Activated effector memory CD4-positive, alpha-beta T cell treated with Interleukin-2 at 50 U/mL for 16 hours (primary cell): ENCODE data around the gene GPC5.

ENCODE experiments used
- DNase-seq: peaks from one replicate; pipeline ENCODE4 v3.0.0-alpha.2; 2020

GPC5 gene

DNA sequence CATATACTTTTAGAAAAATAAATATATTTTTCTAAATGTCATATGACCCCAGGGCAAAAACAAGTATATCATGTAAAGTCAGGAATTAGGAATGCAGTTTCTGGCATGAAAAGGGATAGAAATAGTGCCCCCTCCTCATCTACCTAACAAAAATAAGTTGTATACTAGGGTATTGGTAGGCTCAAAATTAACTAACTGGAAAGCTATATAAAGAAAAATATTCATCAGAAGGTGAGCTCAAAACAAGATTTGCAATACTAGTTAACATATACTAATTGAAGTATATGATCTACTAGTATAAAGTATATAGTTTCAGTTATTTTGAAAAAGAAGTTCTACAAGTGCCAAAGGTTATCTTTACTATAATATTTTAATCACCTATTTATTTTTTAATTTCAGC lies 200.2 kb downstream of the GPC5 start:
- DNase-seq: no peak

DNA sequence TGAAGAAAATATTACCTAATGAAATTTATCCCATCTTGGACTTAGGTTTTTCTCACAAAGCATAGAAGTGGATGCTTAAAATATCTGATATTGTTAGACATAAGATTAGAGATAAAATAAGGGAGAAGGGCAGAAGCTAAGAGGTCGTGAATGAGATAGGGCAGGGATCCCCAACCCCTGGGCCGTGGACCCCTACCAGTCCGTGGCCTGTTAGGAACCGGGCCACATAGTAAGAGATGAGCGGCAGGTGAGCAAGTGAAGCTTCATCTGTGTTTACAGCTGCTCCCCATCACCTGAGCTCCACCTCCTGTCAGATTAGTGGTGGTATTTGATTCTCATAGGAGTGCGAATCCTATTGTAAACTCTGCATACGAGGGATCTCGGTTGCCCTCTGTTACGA lies 202.9 kb downstream of the GPC5 start:
- DNase-seq: no peak

DNA sequence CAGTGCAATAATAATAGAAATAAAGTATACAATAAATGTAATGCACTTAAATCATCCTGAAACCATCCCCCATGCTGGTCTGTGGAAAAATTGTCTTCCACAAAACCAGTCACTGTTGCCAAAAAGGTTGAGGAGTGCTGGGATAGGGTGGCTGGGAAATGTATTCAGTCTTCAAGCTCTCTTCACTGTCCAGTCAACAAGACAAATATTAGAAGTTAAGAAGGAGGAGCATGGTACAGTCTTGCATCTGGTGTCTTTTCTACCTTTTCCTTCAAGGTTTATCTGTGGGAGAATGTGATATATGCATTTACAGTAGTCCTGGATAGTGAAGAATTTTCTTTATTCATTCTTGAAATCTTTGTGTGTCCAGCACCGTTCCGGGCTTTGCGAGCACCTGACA lies 203.4 kb downstream of the GPC5 start:
- no peak for DNase-seq

DNA sequence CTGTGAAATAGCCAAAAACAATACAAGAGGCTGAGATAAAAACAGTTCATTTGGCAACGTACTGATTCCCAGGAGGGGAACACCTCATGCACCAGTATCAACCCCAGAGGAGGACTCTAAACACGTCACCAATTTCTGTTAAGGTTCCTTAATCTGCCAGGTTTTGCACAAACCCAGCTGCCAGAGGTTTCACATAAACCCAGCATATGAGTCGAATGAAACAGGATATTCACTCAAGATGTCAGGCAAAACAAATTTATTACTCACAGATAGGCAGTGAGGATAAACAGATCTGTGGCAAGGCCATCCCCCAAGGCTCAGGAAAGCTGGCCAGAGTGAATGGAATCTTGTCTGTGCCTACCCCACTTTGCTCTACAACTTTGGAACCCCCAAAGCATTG lies 210.9 kb downstream of the GPC5 start:
- DNase-seq: no peak

DNA sequence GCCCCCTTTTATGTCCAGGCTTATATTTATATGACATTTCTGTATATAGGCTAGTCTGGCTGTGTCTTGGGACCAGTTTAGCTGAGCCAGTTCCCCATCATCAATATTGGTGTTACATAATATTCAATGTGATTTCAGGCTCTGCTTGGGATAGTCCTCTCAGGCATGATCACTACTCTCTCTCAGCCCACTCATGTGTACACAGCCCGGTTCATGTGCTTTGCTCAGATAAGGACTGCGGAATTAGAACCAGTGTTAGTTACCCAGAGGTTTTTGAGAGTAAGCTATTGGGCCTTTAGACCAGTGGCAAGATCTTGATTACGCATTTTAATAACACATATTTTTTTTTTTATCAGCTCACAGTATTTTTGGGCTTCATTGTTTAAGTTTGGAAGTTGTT lies 219.9 kb downstream of the GPC5 start:
- DNase-seq: no peak

DNA sequence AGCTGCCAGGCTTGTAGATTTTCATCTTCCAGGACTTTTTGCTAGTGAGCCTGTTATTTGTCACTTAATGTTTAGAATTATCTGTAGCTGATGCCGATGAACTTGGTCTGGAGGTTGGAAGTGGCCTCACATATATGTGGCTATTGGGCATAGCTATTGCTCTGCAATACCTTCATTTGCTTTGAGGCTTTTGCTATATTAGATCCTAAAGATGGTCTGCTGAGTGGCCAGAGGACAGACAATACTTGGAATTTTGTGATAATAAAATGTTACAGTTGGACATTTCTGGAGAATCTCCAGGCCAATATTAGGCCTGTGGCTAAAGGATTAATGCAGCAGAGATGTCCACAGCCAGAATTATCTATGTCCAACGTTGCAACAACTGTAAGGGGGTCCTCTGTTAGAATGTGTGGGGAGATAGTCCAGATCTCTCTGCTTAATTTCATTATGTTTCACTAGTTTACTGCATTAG lies 222.3 kb downstream of the GPC5 start:
- DNase-seq: no peak

DNA sequence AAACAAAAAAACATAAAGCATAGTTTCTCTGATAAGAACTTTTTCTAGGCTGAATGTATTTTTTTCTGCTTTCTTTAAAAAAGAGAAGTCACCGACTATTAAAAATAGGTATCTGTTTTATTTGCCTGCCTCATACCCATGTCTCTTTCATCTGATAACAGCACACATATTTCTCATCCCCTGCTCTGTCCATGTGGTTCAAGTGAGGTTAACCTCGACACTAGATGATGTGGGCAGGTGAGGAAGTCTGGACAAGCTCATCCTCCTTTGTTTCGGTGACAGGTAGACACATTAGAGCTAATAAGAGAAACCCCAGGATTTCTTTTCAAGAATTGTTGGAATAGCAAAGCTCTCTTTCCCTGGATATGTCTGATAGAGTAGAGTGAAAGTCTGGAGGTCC lies 222.7 kb downstream of the GPC5 start:
- no peak for DNase-seq

DNA sequence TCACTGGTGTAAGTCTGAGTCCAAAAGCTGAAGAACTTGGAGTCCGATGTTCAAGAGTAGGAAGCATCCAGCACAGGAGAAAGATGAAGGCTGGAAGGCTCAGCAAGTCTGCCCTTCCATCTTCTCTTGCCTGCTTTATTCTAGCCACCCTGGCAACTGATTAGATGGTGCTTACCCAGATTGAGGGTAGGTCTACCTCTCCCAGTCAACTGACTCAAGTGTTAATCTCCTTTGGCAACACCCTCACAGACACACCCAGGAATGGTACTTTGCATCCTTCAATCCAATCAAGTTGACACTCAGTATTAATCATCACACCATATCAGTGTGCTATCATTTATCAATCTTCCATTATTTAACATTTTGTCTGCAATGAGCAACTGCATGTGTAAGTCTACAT lies 223.5 kb downstream of the GPC5 start:
- no peak for DNase-seq

DNA sequence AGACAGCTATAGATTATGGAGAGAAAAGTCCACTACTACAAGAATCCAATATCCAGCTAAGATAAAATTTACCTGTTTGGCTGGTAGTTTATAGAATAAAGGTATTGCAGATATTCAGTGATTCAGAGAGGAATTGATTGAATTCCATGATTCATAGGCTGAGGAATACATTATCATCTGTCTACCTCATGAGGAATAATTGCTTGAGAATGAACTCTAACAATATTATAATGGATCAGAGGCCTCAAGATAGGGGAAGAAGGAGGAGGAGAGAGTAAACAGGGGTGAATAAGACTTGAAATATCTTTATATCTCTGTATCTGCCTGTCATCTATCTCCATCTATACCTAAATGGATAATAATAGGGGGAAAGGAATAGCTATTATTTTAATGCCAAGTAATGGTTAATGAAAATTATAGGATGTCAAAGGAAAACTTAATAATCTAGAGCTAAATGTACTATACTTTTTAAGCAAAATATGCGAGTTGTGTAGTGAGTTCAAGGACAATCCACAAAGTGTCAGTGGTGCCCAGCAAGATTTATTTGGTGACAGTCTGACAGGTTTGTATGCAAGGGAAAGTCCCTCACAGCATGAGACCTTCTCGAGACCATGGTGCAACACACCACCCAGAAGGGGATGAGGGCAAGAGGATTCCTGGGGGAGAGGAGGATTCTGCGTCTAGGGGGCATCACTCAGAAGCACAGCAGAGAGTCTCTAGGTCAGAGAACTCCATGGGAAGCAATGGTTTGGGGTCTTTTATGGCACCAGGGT lies 224.5 kb downstream of the GPC5 start:
- no peak for DNase-seq

DNA sequence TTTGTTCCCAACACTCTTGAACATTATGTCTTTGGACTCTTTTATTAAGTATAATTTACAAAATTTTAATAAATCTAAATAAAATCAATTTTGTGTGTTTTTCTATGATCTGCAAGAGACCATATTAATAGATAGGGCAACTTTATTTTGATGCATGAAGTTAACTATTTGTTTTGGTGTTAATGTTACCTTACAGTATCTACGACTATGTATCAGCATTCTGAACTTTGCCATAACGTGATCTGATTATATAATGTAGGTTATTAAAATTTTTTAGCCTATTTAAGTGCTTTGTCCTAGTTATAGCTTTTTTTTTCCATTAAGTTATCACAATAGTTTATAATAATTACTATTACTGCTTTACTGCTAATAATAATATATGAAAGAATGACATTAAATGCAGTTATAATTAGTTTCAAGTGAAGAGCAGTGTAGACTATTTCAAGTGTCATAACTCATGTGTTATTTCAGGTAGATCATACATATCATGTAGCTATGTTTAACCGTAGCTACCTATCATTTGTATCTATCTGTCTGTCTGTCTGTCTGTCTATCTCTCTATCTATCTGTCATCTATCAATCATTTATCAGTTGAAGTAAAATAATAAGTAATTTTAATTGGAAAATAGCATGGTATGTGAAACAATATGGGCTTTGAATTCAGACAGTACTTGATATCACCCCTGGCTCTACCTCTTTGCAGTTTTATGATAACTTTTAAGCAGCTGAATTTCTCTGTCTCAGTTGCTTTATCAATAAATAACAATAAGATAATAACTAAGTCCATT lies 229.7 kb downstream of the GPC5 start:
- no peak for DNase-seq

DNA sequence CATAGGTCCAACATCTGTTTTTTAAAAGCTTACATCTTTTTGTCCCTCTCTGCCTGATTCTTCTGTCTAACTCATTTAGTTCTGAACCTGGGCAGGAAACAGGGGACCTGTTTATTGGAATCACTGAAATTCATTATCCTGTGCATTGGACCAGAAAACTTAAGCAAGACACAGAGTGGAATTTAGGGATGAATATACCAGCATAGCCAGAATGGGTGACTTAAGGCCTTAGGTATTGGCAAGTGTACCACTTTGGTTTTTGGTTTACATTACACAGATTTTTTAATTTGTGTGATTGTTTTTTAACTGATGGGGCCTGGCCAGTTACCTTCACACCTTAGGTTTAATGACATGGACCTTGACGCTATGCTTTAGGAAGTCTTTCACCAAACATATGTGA lies 232.5 kb downstream of the GPC5 start:
- no peak for DNase-seq

DNA sequence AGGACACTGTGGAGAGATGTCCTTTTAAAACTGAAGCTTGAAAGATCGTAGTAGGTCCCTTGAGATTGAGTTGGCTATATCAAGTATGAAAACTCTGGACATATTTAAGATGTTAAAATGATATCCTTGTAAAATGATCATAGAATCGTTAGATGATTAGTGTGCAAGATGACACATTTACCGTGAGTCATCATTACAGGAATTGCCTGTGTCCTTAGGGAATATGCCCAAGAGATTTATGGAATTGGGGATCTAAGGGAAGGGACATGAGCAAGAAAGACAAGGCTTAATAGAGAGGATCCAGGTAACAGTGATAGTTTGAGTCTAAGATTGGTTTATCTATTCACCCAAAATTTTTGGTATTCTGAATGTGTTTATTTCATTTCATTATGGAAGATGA lies 233.7 kb downstream of the GPC5 start:
- DNase-seq: no peak

DNA sequence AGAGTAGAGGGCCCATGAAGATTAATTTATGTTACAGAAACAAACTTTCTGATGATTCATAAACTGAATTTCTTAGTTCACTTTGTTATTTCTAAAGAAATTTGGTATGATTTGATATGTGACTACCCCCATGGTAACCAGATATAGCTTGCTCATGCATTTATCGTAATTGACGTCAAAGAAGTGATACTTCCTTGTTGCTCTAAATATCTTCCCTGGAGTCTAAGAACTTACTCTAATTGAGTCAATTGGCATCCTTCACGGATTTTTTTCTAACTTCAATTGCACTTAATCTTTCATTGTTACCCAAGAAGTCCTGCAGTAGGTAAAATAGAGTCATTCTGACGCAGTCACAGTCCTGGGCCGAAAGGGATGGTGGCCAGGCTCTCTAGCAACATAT lies 240.9 kb downstream of the GPC5 start:
- DNase-seq: no peak

DNA sequence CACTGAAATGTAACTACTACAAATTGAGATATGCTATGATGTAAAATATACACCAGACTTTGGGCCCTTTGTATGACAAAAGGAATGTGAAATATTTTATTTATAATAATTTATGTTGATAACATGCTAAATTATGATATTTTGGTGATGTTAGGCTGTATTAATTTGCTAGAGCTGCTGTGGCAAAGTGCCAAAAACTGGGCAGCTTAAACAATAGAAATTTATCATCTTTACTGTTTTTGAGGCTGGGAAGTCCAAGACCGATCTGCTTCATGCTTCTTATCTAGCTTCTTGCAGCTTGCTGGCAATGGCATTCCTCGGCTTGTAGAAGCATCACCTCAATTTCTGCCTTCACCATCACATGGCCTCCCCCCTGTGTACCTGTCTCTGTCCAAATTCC lies 245.0 kb downstream of the GPC5 start:
- DNase-seq: no peak

DNA sequence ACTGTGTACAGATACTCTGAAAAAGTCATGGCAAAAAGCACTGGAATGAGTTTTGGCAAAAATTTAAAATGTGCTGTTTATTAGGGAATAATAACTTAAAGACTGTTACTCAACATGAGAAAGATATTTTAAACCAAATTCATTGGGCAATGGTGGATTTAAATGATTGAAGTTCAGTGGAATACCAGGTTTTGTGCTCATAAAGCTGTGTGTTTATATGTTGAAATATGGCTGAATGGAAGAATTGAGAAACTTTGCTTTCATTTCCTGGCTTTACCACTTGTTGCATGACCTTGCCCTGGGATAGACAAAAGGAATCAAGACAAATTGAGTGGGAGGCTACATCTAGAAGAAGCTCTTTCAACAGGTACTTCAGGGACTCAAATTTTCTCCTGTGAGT lies 246.4 kb downstream of the GPC5 start:
- DNase-seq: no peak

DNA sequence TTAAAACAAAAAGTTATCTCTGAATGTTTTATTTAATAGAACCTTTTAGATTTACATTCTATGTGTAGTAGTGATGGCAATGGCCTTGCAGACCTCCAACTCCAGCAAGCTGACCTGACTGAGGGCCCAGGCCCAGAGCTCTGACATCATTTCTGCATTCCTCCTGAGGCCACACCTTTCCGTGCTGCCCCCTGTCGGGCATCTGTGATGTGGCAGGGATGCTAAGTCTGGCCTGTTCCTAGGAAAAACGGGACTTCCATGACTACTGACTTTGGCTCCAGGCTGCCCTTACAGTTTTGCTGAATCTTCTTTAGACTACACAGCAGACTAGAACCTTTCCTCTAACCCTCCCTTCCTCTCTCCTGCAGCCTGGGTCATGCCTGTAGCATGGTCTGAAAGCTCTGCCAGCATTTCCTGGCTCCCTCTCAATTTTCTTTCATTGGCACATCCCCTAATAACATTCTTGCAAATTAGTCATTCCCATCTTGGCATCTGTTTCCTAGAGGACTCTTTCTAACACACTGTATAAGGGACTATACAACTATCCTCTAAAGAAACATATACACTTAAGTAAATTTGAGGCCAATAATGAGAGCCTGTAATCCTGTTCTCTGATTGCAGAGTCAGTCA lies 249.1 kb downstream of the GPC5 start:
- no peak for DNase-seq

DNA sequence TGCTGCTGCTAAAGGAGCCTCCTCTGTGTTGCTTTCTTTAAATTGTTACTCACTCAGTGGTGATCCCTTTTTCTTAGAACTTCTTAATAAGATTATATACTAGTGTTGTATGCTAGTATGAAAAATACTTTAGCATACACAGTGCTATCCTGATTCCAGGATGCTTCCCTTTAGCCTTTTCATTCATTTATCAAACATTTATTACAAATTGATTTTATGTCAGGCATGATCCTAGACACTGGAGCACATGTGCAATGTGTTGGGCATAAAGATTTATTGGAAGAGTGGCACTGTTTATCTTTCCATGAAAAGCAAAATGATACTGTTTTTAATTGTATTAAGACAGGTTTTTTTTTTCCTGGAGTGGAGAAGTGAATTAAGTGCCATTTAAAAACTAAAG lies 249.6 kb downstream of the GPC5 start:
- DNase-seq: no peak

DNA sequence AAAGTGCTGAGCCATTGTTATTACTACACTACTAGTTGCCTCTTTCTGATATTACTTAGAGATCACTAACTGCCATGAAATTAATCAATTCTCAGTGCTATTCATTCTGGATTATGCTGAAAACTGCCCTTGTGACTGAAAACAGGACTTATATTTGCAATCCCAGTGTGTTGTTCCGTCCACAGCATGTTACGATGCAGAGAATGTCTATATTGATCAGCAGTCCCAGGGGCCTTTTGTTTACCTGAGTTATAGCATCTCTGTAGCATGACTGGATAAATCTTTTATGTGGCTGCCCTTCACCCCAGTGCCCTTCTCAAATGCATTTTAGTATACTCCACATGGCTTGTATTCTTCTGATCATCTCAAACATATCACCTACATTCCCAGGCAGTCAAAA lies 251.0 kb downstream of the GPC5 start:
- no peak for DNase-seq

DNA sequence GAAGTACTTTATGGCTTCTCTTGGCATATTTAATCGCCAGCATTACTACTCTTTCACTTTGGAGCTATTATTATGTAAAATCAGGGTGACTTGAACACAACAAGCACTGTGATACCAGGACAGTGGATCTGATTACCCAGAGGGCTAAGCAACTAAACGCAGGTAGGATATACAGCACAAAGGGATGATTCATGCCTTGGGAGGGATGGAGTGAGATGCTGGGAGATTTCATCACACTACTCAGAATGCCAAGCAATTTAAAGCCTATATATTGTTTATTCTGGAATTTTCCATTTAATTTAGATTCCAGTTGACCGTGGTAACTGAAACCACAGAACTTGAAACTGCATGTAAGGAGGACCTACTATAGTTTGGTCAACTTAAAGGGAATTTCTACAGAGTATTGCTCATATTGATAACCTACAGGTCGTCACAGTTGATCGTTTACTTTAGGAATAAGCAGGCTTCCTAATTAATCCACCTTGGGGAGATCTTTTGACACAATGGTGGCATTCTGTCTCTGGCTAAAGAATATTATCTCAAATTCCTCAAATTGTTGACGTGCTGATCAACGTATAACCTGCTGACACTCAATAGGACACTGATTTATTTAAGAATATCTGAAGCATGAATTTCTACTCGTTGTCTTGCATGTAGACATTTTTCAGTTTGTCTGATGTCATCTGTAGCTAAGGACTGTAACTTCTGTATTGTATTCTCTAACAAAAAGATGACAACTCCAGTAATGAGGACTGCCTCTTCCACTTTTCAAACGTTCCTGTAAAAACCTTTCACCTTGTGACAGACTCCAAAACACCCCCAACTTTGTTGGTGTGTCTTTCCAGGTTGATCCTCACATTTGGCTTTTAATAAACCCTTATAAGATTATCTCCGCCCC lies 254.2 kb downstream of the GPC5 start:
- DNase-seq: no peak

DNA sequence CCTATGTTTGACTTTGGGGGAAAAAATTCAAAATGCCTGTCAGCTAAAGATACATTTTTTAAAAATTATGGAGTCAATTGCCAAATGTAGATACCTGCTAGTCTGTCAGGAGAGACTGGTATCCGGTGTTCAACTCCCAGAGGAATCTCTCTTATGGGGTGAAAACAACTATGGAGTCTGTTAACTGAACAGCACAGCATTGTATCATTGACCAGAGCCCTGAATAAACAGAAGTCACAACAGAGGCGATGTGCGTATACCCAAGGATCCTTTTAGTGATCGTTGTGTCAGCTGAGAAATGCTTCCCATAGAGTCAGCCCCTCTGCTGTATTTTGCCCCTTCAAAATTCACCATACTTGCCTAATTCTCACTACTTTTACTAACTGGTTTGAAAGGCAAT lies 257.3 kb downstream of the GPC5 start:
- DNase-seq: no peak

DNA sequence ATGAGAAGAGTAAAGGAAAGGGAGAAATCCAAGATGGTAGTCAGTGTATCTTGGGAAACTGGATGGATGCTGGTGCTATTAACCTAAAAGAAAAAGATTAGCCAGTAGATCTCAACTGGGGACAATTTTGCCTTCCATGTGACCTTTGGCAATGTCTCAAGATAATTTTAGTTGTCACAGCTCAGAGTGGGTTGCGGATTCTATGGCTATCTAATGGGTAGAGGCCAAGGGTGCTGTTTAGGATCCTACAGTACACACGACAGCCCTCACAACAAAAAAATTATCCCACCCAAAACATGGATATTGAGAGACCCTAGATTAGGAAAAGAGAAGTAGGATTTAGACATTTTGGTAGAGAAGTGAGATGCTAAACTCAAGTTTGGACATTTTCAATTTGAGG lies 258.9 kb downstream of the GPC5 start:
- no peak for DNase-seq

DNA sequence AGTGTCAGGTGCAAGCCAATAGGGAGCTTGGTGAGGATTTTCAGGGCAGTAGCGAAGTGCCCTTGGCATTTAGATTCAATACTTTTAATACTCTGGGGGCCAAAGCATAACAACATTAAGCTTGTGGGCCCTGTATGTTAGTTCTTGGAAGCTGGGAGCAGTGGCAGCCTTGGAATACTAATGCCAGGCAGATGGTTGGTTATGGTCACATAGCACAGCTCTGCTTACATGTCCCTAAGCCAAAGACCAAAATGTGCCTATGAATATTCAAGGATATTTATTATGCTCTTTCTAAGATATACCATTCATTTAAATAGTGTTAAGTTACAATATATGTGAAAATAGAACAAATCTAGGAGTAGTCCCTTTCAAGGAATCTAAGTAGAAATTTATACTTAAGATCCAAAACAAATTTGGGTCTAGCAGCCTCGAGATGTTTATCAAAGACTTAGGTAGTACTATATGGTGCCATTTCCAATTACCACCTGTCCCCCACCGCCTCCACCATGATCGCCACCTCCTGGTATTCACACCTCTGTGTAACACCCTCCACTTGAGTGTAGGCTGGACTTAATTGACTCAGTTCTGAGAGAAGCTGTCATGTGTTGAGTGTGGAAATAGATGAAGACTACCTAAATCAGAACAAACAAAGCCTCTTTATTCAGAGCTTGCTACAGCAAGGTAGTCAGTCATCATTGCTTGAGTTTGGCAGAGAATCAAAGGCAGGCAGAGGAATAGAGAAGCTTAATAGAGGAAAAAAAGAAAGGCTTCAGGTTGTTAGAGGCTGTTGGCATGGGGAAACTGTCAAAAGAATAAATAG lies 261.0 kb downstream of the GPC5 start:
- DNase-seq: no peak
